Measurements from ENCODE around the gene MTMR6.

MTMR6 gene

GRCh38 chr13:25280396-25280795 lies 6.9 kb downstream of the MTMR6 start:
- no peak for DNase-seq (ENCODE audit: low spot score)

GRCh38 chr13:25276748-25277147 lies 10.5 kb downstream of the MTMR6 start:
- no peak for DNase-seq (ENCODE audit: low spot score)

- no peak for DNase-seq (ENCODE audit: low spot score)
Measured at GRCh38 chr13:25268561-25268960, 18.7 kb downstream of the MTMR6 start.

- no peak for DNase-seq (ENCODE audit: low spot score)
Measured at GRCh38 chr13:25267715-25268114, 19.6 kb downstream of the MTMR6 start.

- no peak for DNase-seq (ENCODE audit: low spot score)
Measured at GRCh38 chr13:25266706-25267105, 20.6 kb downstream of the MTMR6 start.

- no peak for DNase-seq (ENCODE audit: low spot score)
Measured at GRCh38 chr13:25262261-25262660, 25.0 kb downstream of the MTMR6 start.

GRCh38 chr13:25253702-25254101 lies 33.6 kb downstream of the MTMR6 start:
- peak; percentile 21 for DNase-seq (ENCODE audit: low spot score)

GRCh38 chr13:25252752-25253151 lies 34.5 kb downstream of the MTMR6 start:
- no peak for DNase-seq (ENCODE audit: low spot score)

- no peak for DNase-seq (ENCODE audit: low spot score)
Measured at GRCh38 chr13:25252225-25252624, 35.1 kb downstream of the MTMR6 start.

GRCh38 chr13:25249001-25249543 lies 38.2 kb downstream of the MTMR6 start:
- DNase-seq (ENCODE audit: low spot score) = peak; percentile 51

GRCh38 chr13:25248071-25248470 lies 39.2 kb downstream of the MTMR6 start:
- DNase-seq (ENCODE audit: low spot score) = no peak

- DNase-seq (ENCODE audit: low spot score) = no peak
Measured at GRCh38 chr13:25247360-25247759, 39.9 kb downstream of the MTMR6 start.

GRCh38 chr13:25244123-25244522 lies 43.2 kb downstream of the MTMR6 start:
- DNase-seq (ENCODE audit: low spot score) = no peak

GRCh38 chr13:25242956-25243355 lies 44.3 kb downstream of the MTMR6 start:
- no peak for DNase-seq (ENCODE audit: low spot score)

- no peak for DNase-seq (ENCODE audit: low spot score)
Measured at GRCh38 chr13:25241007-25241406, 46.3 kb downstream of the MTMR6 start.

- DNase-seq (ENCODE audit: low spot score) = no peak
Measured at GRCh38 chr13:25237083-25237482, 50.2 kb downstream of the MTMR6 start.

- DNase-seq (ENCODE audit: low spot score) = no peak
Measured at GRCh38 chr13:25233861-25234260, 53.4 kb downstream of the MTMR6 start.

- peak; percentile 50 for DNase-seq (ENCODE audit: low spot score)
Measured at GRCh38 chr13:25232937-25233515, 54.3 kb downstream of the MTMR6 start.

- no peak for DNase-seq (ENCODE audit: low spot score)
Measured at GRCh38 chr13:25231517-25231916, 55.8 kb downstream of the MTMR6 start.

GRCh38 chr13:25227690-25228089 lies 59.6 kb downstream of the MTMR6 start:
- no peak for DNase-seq (ENCODE audit: low spot score)

- no peak for DNase-seq (ENCODE audit: low spot score)
Measured at GRCh38 chr13:25225970-25226369, 61.3 kb downstream of the MTMR6 start.

GRCh38 chr13:25224151-25224550 lies 63.1 kb downstream of the MTMR6 start:
- no peak for DNase-seq (ENCODE audit: low spot score)

GRCh38 chr13:25222740-25223139 lies 64.5 kb downstream of the MTMR6 start:
- DNase-seq (ENCODE audit: low spot score) = no peak

GRCh38 chr13:25218019-25218418 lies 69.3 kb downstream of the MTMR6 start:
- DNase-seq (ENCODE audit: low spot score) = no peak

All from AG20443 (cell line).